22Rv1 (cell line): Measurements from ENCODE around the gene PPP2R3A.

Experiments used
- ZFX ChIP-seq: fragments of 450-650 bp; IDR thresholded peaks from 2 replicates; pipeline ENCODE4 v1.6.1; 2017; ENCODE audit warnings: antibody characterized with exemption, borderline replicate concordance
- TF ChIP-seq, protein P1 (sequence below): fragments of 450-650 bp; IDR thresholded peaks from 2 replicates; pipeline ENCODE4 v1.5.1; 2017; ENCODE audit warnings: mild to moderate bottlenecking

DNA sequence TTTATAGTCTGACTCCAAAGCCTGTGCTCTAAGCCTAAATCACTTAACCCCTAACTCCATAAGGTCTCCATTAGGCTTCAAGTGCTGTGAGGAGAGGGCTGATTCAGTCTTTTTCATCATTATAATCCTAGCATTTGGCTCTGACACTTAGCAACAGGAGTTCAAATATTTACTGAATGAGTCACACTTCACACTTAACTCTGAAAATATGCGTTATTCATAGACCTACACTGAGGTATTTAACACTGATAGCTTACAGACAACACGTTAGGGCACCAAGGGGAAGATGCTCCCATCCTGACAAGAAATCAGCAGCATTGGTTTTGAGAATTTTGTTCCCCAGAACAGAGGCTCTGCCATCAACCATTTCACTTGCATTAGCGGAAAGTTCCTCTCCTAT lies 177.1 kb downstream of the PPP2R3A start:
- TF ChIP-seq, protein P1, sequence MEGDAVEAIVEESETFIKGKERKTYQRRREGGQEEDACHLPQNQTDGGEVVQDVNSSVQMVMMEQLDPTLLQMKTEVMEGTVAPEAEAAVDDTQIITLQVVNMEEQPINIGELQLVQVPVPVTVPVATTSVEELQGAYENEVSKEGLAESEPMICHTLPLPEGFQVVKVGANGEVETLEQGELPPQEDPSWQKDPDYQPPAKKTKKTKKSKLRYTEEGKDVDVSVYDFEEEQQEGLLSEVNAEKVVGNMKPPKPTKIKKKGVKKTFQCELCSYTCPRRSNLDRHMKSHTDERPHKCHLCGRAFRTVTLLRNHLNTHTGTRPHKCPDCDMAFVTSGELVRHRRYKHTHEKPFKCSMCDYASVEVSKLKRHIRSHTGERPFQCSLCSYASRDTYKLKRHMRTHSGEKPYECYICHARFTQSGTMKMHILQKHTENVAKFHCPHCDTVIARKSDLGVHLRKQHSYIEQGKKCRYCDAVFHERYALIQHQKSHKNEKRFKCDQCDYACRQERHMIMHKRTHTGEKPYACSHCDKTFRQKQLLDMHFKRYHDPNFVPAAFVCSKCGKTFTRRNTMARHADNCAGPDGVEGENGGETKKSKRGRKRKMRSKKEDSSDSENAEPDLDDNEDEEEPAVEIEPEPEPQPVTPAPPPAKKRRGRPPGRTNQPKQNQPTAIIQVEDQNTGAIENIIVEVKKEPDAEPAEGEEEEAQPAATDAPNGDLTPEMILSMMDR = no peak
- no peak for TF ChIP-seq ZFX
